ENCODE measurements around the gene AIM2. TPM values are rescaled to one million over a fixed set of nuclear protein-coding genes. Genes with fewer than 3 reads are reported as not detected.

The AIM2 gene
- total and polyA plus RNA-seq, 9 donors, result 0.11 to 0.49 (median 0.31) TPM; not detected in 2

GRCh38 chr1:159092036-159092760, 15.6 kb upstream of the AIM2 start:
- DNase-seq, result no peak
- no peaks in the 10 kb centered on the region for H3K36me3 ChIP-seq (ENCODE audit: control insufficient read depth, insufficient read depth, low read length)
- no peaks in the 10 kb centered on the region for H3K4me1 ChIP-seq (ENCODE audit: control insufficient read depth, insufficient read depth, low read length)
- WGBS (ENCODE audit: insufficient coverage), result 83% methylated on average over 1 of the region's 3 CpGs
- no peak overlapping the region for H3K4me3 ChIP-seq (ENCODE audit: low read length)
- no peaks in the 10 kb centered on the region for H3K27me3 ChIP-seq (ENCODE audit: control insufficient read depth, insufficient read depth, low read length)
- no peak overlapping the region for H3K27ac ChIP-seq (ENCODE audit: low read length)
- H3K9me3 ChIP-seq (replicated peaks; ENCODE audit: control insufficient read depth, low read depth, low read length), result no peaks in the 10 kb centered on the region

GRCh38 chr1:159091607-159092031, 15.1 kb upstream of the AIM2 start:
- DNase-seq, result no peak
- H3K4me1 ChIP-seq (ENCODE audit: control insufficient read depth, insufficient read depth, low read length), result no peaks in the 10 kb centered on the region
- H3K27me3 ChIP-seq (ENCODE audit: control insufficient read depth, insufficient read depth, low read length), result no peaks in the 10 kb centered on the region
- WGBS (ENCODE audit: insufficient coverage), result no CpG with 5 or more reads among the region's 1 CpG
- no peaks in the 10 kb centered on the region for H3K36me3 ChIP-seq (ENCODE audit: control insufficient read depth, insufficient read depth, low read length)
- no peak overlapping the region for H3K27ac ChIP-seq (ENCODE audit: low read length)
- no peaks in the 10 kb centered on the region for H3K9me3 ChIP-seq (replicated peaks; ENCODE audit: control insufficient read depth, low read depth, low read length)
- H3K4me3 ChIP-seq (ENCODE audit: low read length), result no peak overlapping the region

- DNase-seq, result no peak
- no CpG with 5 or more reads among the region's 2 CpGs for WGBS (ENCODE audit: insufficient coverage)
- no peak overlapping the region for H3K27ac ChIP-seq (ENCODE audit: low read length)
Observed at GRCh38 chr1:159091180-159091560, 14.6 kb upstream of the AIM2 start.

GRCh38 chr1:159090286-159091179, 14.0 kb upstream of the AIM2 start:
- no peak for DNase-seq
- Histone ChIP-seq H3K36me3 (ENCODE audit: control insufficient read depth, insufficient read depth, low read length) (no peaks in the 10 kb centered on the region), H3K4me3 (ENCODE audit: low read length) (no peak overlapping the region), H3K9me3 (replicated peaks; ENCODE audit: control insufficient read depth, low read depth, low read length) (no peaks in the 10 kb centered on the region), H3K27ac (ENCODE audit: low read length) (no peak overlapping the region), H3K27me3 (ENCODE audit: control insufficient read depth, insufficient read depth, low read length) (no peaks in the 10 kb centered on the region), H3K4me1 (ENCODE audit: control insufficient read depth, insufficient read depth, low read length) (no peaks in the 10 kb centered on the region)
- no CpG with 5 or more reads among the region's 4 CpGs for WGBS (ENCODE audit: insufficient coverage)

More at GRCh38 chr1:159091180-159091560, 14.6 kb upstream of the AIM2 start:
- H3K4me3 ChIP-seq (ENCODE audit: low read length), result no peak overlapping the region
- no peaks in the 10 kb centered on the region for H3K9me3 ChIP-seq (replicated peaks; ENCODE audit: control insufficient read depth, low read depth, low read length)
- H3K27me3 ChIP-seq (ENCODE audit: control insufficient read depth, insufficient read depth, low read length), result no peaks in the 10 kb centered on the region
- no peaks in the 10 kb centered on the region for H3K36me3 ChIP-seq (ENCODE audit: control insufficient read depth, insufficient read depth, low read length)
- no peaks in the 10 kb centered on the region for H3K4me1 ChIP-seq (ENCODE audit: control insufficient read depth, insufficient read depth, low read length)

GRCh38 chr1:159089184-159089791, 12.7 kb upstream of the AIM2 start:
- no peak overlapping the region for H3K4me3 ChIP-seq (ENCODE audit: low read length)
- 89% methylated on average over 2 of the region's 4 CpGs for WGBS (ENCODE audit: insufficient coverage)
- no peaks in the 10 kb centered on the region for H3K36me3 ChIP-seq (ENCODE audit: control insufficient read depth, insufficient read depth, low read length)
- no peaks in the 10 kb centered on the region for H3K4me1 ChIP-seq (ENCODE audit: control insufficient read depth, insufficient read depth, low read length)
- H3K27ac ChIP-seq (ENCODE audit: low read length), result no peak overlapping the region
- H3K27me3 ChIP-seq (ENCODE audit: control insufficient read depth, insufficient read depth, low read length), result no peaks in the 10 kb centered on the region
- no peak for DNase-seq
- H3K9me3 ChIP-seq (replicated peaks; ENCODE audit: control insufficient read depth, low read depth, low read length), result no peaks in the 10 kb centered on the region

- Histone ChIP-seq H3K36me3 (ENCODE audit: control insufficient read depth, insufficient read depth, low read length) (no peaks in the 10 kb centered on the region), H3K9me3 (replicated peaks; ENCODE audit: control insufficient read depth, low read depth, low read length) (no peaks in the 10 kb centered on the region), H3K27ac (ENCODE audit: low read length) (no peak overlapping the region), H3K4me1 (ENCODE audit: control insufficient read depth, insufficient read depth, low read length) (no peaks in the 10 kb centered on the region), H3K27me3 (ENCODE audit: control insufficient read depth, insufficient read depth, low read length) (no peaks in the 10 kb centered on the region), H3K4me3 (ENCODE audit: low read length) (no peak overlapping the region)
- DNase-seq, result no peak
- 60% methylated on average over 1 of the region's 6 CpGs for WGBS (ENCODE audit: insufficient coverage)
Observed at GRCh38 chr1:159088546-159089183, 12.1 kb upstream of the AIM2 start.

GRCh38 chr1:159088050-159088449, 11.5 kb upstream of the AIM2 start:
- Histone ChIP-seq H3K27ac (ENCODE audit: low read length) (no peak overlapping the region), H3K27me3 (ENCODE audit: control insufficient read depth, insufficient read depth, low read length) (no peaks in the 10 kb centered on the region), H3K4me1 (ENCODE audit: control insufficient read depth, insufficient read depth, low read length) (no peaks in the 10 kb centered on the region), H3K36me3 (ENCODE audit: control insufficient read depth, insufficient read depth, low read length) (no peaks in the 10 kb centered on the region), H3K4me3 (ENCODE audit: low read length) (no peak overlapping the region), H3K9me3 (replicated peaks; ENCODE audit: control insufficient read depth, low read depth, low read length) (no peaks in the 10 kb centered on the region)
- DNase-seq, result no peak
- 80% methylated on average over 2 of the region's 2 CpGs for WGBS (ENCODE audit: insufficient coverage)

GRCh38 chr1:159084867-159085266, 8.3 kb upstream of the AIM2 start:
- Histone ChIP-seq H3K27ac (ENCODE audit: low read length) (no peak overlapping the region), H3K27me3 (ENCODE audit: control insufficient read depth, insufficient read depth, low read length) (no peaks in the 10 kb centered on the region), H3K9me3 (replicated peaks; ENCODE audit: control insufficient read depth, low read depth, low read length) (no peaks in the 10 kb centered on the region), H3K4me1 (ENCODE audit: control insufficient read depth, insufficient read depth, low read length) (no peaks in the 10 kb centered on the region), H3K36me3 (ENCODE audit: control insufficient read depth, insufficient read depth, low read length) (no peaks in the 10 kb centered on the region), H3K4me3 (ENCODE audit: low read length) (no peak overlapping the region)
- DNase-seq, result peak; percentile 54
- WGBS (ENCODE audit: insufficient coverage), result 82% methylated on average over 3 of the region's 3 CpGs

- no peaks in the 10 kb centered on the region for H3K36me3 ChIP-seq (ENCODE audit: control insufficient read depth, insufficient read depth, low read length)
- H3K9me3 ChIP-seq (replicated peaks; ENCODE audit: control insufficient read depth, low read depth, low read length), result no peaks in the 10 kb centered on the region
- no peaks in the 10 kb centered on the region for H3K4me1 ChIP-seq (ENCODE audit: control insufficient read depth, insufficient read depth, low read length)
- DNase-seq, result peak; percentile 22
- no CpG with 5 or more reads among the region's 3 CpGs for WGBS (ENCODE audit: insufficient coverage)
- no peak overlapping the region for H3K4me3 ChIP-seq (ENCODE audit: low read length)
- H3K27me3 ChIP-seq (ENCODE audit: control insufficient read depth, insufficient read depth, low read length), result no peaks in the 10 kb centered on the region
- no peak overlapping the region for H3K27ac ChIP-seq (ENCODE audit: low read length)
Observed at GRCh38 chr1:159084152-159084551, 7.6 kb upstream of the AIM2 start.

GRCh38 chr1:159083013-159083412, 6.4 kb upstream of the AIM2 start:
- no peaks in the 10 kb centered on the region for H3K9me3 ChIP-seq (replicated peaks; ENCODE audit: control insufficient read depth, low read depth, low read length)
- WGBS (ENCODE audit: insufficient coverage), result no CpG with 5 or more reads among the region's 1 CpG
- no peak for DNase-seq
- no peaks in the 10 kb centered on the region for H3K4me1 ChIP-seq (ENCODE audit: control insufficient read depth, insufficient read depth, low read length)
- H3K27me3 ChIP-seq (ENCODE audit: control insufficient read depth, insufficient read depth, low read length), result no peaks in the 10 kb centered on the region
- no peak overlapping the region for H3K27ac ChIP-seq (ENCODE audit: low read length)
- no peak overlapping the region for H3K4me3 ChIP-seq (ENCODE audit: low read length)
- no peaks in the 10 kb centered on the region for H3K36me3 ChIP-seq (ENCODE audit: control insufficient read depth, insufficient read depth, low read length)

All from muscle of leg (tissue), 11 donors.